Panc1 (cell line): ENCODE data around the gene MAP3K20. TPM values are rescaled to one million over a fixed set of nuclear protein-coding genes. Genes with fewer than 3 reads are reported as not detected.

ENCODE experiments used
- ATAC-seq: fragments of 200-7000 bp; cut with Tn5 transposase; 2 replicates; pipeline ENCODE4 v1.9.1; 2020; ENCODE audit warnings: mild to moderate bottlenecking, moderate library complexity
- BruUV-seq: library from RNA; stranded (reverse); fragments of 400-500 nt; replicated peaks from 2 replicates; lab custom pipeline; 2021; lab: Mats Ljungman, UMichigan
- CTCF ChIA-PET: fragments of 300-600 bp; sonication (Branson Sonifier 250); formaldehyde crosslinking; loops from one replicate; lab custom pipeline; 2022; ENCODE audit warnings: antibody characterized with exemption; lab: Charles Lee
- POLR2A ChIA-PET: fragments of 300-600 bp; sonication (Branson Sonifier 250); formaldehyde crosslinking; loops from one replicate; lab custom pipeline; 2022; ENCODE audit warnings: antibody characterized with exemption; lab: Charles Lee
- DNase-seq: peaks from one replicate; pipeline ENCODE4 v3.0.0-alpha.2; 2010; ENCODE audit warnings: low read depth, low spot score
- H3K27ac ChIP-seq: 2 replicates; pipeline ENCODE4 v1.5.1; 2011; ENCODE audit warnings: mild to moderate bottlenecking, low read length, inconsistent platforms
- H3K27me3 ChIP-seq: fragments of 200-500 bp; sonication (Bioruptor generic); 2 replicates; pipeline ENCODE4 v1.6.0; 2014; ENCODE audit warnings: low read length, inconsistent platforms; ENCODE audit not compliant: control insufficient read depth, insufficient read depth
- H3K36me3 ChIP-seq: fragments of 200-500 bp; sonication (Bioruptor generic); 2 replicates; pipeline ENCODE4 v1.5.1; 2014; ENCODE audit warnings: inconsistent platforms, mild to moderate bottlenecking, low read length, moderate library complexity; ENCODE audit not compliant: control insufficient read depth, insufficient read depth
- H3K4me1 ChIP-seq: 2 replicates; pipeline ENCODE4 v1.5.1; 2011; ENCODE audit warnings: inconsistent platforms, mild to moderate bottlenecking, low read length, moderate library complexity; ENCODE audit not compliant: control insufficient read depth, insufficient read depth
- H3K4me3 ChIP-seq, 2 experiments: 2 replicates each; pipeline ENCODE4 v1.5.1; 2011 to 2012; ENCODE audit warnings: low read depth in 2 of 2, low read length in 2 of 2, mild to moderate bottlenecking in 2 of 2, inconsistent platforms in 1 of 2, moderate library complexity in 1 of 2
- H3K9me3 ChIP-seq: fragments of 200-500 bp; sonication (Bioruptor generic); 2 replicates; pipeline ENCODE4 v1.5.1; 2014; ENCODE audit warnings: low read depth, mild to moderate bottlenecking, inconsistent platforms, low read length, moderate library complexity; ENCODE audit not compliant: control insufficient read depth, insufficient read depth
- POLR2AphosphoS5 ChIP-seq: IDR thresholded peaks from 2 replicates; pipeline ENCODE4 v1.6.1; 2012; ENCODE audit warnings: mild to moderate bottlenecking, low read depth, low read length, moderate library complexity
- SIN3A ChIP-seq: IDR thresholded peaks from 2 replicates; pipeline ENCODE4 v1.6.1; 2012; ENCODE audit warnings: low read depth, mild to moderate bottlenecking, low read length, moderate library complexity, borderline replicate concordance; ENCODE audit not compliant: insufficient read depth
- TCF7L2 ChIP-seq: IDR thresholded peaks from 2 replicates; pipeline ENCODE4 v1.6.1; 2011; ENCODE audit warnings: mild to moderate bottlenecking, low read depth, low read length, inconsistent platforms
- in situ Hi-C: cut with HindIII; loops from 2 replicates; pipeline ENCODE4 v1.10.0; 2016; ENCODE audit warnings: low sequenced_read_pairs, low pct_unique_long_range_greater_than_20kb
- intact Hi-C: fragments of 100-400 bp; cut with micrococcal nuclease; formaldehyde crosslinking; loops from one replicate; pipeline ENCODE4 v1.10.0; 2022; ENCODE audit not compliant: unreplicated experiment
- total RNA-seq: library from RNA; stranded (reverse); gene quantifications from one replicate; pipeline ENCODE4 v1.2.1, GENCODE V29; 2021; ENCODE audit not compliant: unreplicated experiment
- TF ChIP-seq, protein P1 (sequence below): fragments of 450-650 bp; IDR thresholded peaks from 2 replicates; pipeline ENCODE4 v1.5.1; 2017; ENCODE audit warnings: mild to moderate bottlenecking
- TF ChIP-seq, protein P2 (sequence below), 2 experiments: IDR thresholded peaks; 2 replicates each; pipeline ENCODE4 v1.6.1; 2011 to 2012; ENCODE audit warnings: low read depth in 2 of 2, control low read depth in 1 of 2, low read length in 1 of 2, mild to moderate bottlenecking in 1 of 2, moderate library complexity in 1 of 2; ENCODE audit not compliant: insufficient read depth in 1 of 2

MAP3K20 gene
- total RNA-seq, 1 experiment from 2014 or later, result 121 TPM

DNA sequence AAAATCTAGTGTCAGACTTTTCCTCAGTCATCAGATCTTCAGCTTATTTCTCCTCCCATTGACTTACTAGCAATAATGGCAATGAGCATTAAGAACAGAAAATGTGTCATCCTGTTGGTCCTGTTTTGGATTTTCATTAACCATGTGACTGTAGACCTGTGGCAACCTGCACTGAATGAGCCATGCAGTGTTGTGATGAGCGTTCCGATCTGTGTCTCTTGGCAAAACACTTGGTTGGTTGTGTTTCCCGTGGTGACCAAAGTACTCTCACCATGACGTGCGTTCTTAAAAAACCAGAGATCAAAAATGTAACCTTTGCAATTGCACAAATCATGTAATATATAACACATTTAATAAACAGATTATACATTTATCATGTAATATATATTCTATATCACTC, 138.6 kb downstream of the MAP3K20 start:
- intact Hi-C loops (loop anchor here (5.0 kb wide), 3 partner anchors 122 to 237 kb away; no protein-coding TSS in a partner anchor), in situ Hi-C loops (no loop called here)
- ChIA-PET POLR2A (no interaction called here), CTCF (no interaction called here)
- Histone ChIP-seq H3K4me1 (peaks cover 26% of the 10 kb centered on the region), H3K27ac (peak overlapping the region; percentile 74; the same call in 1 of the 2 replicates), H3K36me3 (peaks cover 7% of the 10 kb centered on the region; the same call in 1 of the 2 replicates), H3K9me3 (no peaks in the 10 kb centered on the region), H3K27me3 (no peaks in the 10 kb centered on the region), H3K4me3 (no peak overlapping the region)
- DNase-seq (no peak), ATAC-seq (no peak)
- no TSS peak for BruUV-seq
- TF ChIP-seq POLR2AphosphoS5 (no peak), TCF7L2 (no peak), SIN3A (no peak)
- TF ChIP-seq, protein P1, sequence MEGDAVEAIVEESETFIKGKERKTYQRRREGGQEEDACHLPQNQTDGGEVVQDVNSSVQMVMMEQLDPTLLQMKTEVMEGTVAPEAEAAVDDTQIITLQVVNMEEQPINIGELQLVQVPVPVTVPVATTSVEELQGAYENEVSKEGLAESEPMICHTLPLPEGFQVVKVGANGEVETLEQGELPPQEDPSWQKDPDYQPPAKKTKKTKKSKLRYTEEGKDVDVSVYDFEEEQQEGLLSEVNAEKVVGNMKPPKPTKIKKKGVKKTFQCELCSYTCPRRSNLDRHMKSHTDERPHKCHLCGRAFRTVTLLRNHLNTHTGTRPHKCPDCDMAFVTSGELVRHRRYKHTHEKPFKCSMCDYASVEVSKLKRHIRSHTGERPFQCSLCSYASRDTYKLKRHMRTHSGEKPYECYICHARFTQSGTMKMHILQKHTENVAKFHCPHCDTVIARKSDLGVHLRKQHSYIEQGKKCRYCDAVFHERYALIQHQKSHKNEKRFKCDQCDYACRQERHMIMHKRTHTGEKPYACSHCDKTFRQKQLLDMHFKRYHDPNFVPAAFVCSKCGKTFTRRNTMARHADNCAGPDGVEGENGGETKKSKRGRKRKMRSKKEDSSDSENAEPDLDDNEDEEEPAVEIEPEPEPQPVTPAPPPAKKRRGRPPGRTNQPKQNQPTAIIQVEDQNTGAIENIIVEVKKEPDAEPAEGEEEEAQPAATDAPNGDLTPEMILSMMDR, result no peak
- TF ChIP-seq, protein P2, sequence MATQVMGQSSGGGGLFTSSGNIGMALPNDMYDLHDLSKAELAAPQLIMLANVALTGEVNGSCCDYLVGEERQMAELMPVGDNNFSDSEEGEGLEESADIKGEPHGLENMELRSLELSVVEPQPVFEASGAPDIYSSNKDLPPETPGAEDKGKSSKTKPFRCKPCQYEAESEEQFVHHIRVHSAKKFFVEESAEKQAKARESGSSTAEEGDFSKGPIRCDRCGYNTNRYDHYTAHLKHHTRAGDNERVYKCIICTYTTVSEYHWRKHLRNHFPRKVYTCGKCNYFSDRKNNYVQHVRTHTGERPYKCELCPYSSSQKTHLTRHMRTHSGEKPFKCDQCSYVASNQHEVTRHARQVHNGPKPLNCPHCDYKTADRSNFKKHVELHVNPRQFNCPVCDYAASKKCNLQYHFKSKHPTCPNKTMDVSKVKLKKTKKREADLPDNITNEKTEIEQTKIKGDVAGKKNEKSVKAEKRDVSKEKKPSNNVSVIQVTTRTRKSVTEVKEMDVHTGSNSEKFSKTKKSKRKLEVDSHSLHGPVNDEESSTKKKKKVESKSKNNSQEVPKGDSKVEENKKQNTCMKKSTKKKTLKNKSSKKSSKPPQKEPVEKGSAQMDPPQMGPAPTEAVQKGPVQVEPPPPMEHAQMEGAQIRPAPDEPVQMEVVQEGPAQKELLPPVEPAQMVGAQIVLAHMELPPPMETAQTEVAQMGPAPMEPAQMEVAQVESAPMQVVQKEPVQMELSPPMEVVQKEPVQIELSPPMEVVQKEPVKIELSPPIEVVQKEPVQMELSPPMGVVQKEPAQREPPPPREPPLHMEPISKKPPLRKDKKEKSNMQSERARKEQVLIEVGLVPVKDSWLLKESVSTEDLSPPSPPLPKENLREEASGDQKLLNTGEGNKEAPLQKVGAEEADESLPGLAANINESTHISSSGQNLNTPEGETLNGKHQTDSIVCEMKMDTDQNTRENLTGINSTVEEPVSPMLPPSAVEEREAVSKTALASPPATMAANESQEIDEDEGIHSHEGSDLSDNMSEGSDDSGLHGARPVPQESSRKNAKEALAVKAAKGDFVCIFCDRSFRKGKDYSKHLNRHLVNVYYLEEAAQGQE (IDR thresholded peaks at IDR 0.05; ENCODE audit: insufficient read depth in 1 of 2, low read depth in 2 of 2, low read length in 1 of 2), result no peak

DNA sequence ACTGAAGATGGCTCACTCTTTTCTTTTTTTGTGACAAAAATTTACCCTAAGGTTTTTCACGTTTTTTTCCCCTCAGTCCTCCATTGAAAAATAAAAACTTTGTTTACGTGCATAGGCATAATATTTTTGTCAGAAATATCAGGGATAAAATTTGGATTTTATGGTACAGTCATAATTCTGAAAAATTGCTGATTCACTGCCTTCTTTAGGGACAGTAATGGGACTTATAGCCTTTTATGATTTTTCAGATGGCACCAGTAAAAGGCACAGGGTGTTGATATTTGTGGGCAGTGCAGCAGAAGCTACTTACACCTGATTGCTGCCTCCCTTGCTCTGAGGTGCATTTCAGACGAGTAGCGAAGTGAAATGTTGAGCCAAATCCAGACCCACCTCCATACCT, 139.7 kb downstream of the MAP3K20 start:
- ChIA-PET POLR2A (interaction anchor here (0.6 kb wide), 1 partner anchor 485 kb away, joined by 4 read pairs; no protein-coding TSS in a partner anchor), CTCF (no interaction called here)
- in situ Hi-C loops, result no loop called here
- Histone ChIP-seq H3K4me1 (peaks cover 20% of the 10 kb centered on the region), H3K4me3 (no peak overlapping the region), H3K27ac (peak overlapping the region; percentile 74), H3K27me3 (no peaks in the 10 kb centered on the region), H3K9me3 (no peaks in the 10 kb centered on the region), H3K36me3 (peaks cover 7% of the 10 kb centered on the region; the same call in 1 of the 2 replicates)
- DNase-seq (no peak), ATAC-seq (no peak)
- no TSS peak for BruUV-seq
- intact Hi-C loops, result no loop called here
- TF ChIP-seq TCF7L2, result no peak
- TF ChIP-seq, protein P2 (IDR thresholded peaks at IDR 0.05; ENCODE audit: insufficient read depth in 1 of 2, low read depth in 2 of 2, low read length in 1 of 2), result no peak
- no peak for TF ChIP-seq SIN3A
- no peak for TF ChIP-seq POLR2AphosphoS5
- TF ChIP-seq, protein P1, result no peak
